HepG2 (cell line): ENCODE results near the gene CTXN1. TPM values are rescaled to one million over a fixed set of nuclear protein-coding genes. Genes with fewer than 3 reads are reported as not detected.

Experiments used
- ATAC-seq: fragments of 200-7000 bp; cut with Tn5 transposase; 3 replicates; pipeline ENCODE4 v1.9.1; 2020; ENCODE audit warnings: mild to moderate bottlenecking, moderate library complexity
- BruUV-seq: library from RNA; stranded (reverse); fragments of 400-500 nt; replicated peaks from 2 replicates; lab custom pipeline; 2021; lab: Mats Ljungman, UMichigan
- CTCF ChIA-PET: fragments of 300-600 bp; formaldehyde crosslinking; extraction: SDS; loops from one replicate; lab custom pipeline; 2021; ENCODE audit warnings: low total read pairs, inconsistent platforms, low intra/inter-chr PET ratio; lab: Yijun Ruan, JAX
- POLR2A ChIA-PET: fragments of 350-600 bp; sonication (Branson Sonifier 250); formaldehyde crosslinking; loops from one replicate; lab custom pipeline; 2020; ENCODE audit warnings: antibody characterized with exemption, inconsistent platforms; lab: Yijun Ruan, JAX
- DNase-seq: peaks from one replicate; pipeline ENCODE4 v3.0.0-alpha.2; 2015; ENCODE audit warnings: low spot score
- FAIRE-seq: peaks from 3 replicates; lab custom pipeline; 2011; peaks lifted over from hg19 to GRCh38; lab: Jason Lieb, UNC
- H2AFZ ChIP-seq: one replicate; pipeline ENCODE4 v1.6.1; 2011; ENCODE audit warnings: low read length, inconsistent platforms
- H3K27ac ChIP-seq: fragments of 300-600 bp; 3 replicates; pipeline ENCODE4 v1.8.0; 2011; ENCODE audit warnings: mixed run types, mild to moderate bottlenecking, mixed read lengths, low read length, inconsistent platforms; ENCODE audit not compliant: insufficient read depth; ENCODE audit errors: extremely low read length
- H3K27me3 ChIP-seq, 2 experiments: fragments of 200-600 bp in 1 of 2; 2 replicates in 1 of 2; 3 replicates in 1 of 2; pipeline versions ENCODE4 v1.6.0 to v1.8.0; 2011; ENCODE audit warnings: low read length in 2 of 2, mild to moderate bottlenecking in 2 of 2, moderate library complexity in 2 of 2, inconsistent platforms in 1 of 2; ENCODE audit not compliant: insufficient read depth in 2 of 2, control insufficient read depth in 1 of 2
- H3K36me3 ChIP-seq, 2 experiments: fragments of 200-600 bp in 1 of 2; replicated peaks in 1 of 2; 2 replicates in 1 of 2; 3 replicates in 1 of 2; pipeline versions ENCODE4 v1.5.1 to v1.8.0; 2011; ENCODE audit warnings: low read length in 2 of 2, inconsistent platforms in 1 of 2; ENCODE audit not compliant: insufficient read depth in 2 of 2, control insufficient read depth in 1 of 2
- H3K4me1 ChIP-seq: 2 replicates; pipeline ENCODE4 v1.5.1; 2012; ENCODE audit warnings: low read length, inconsistent platforms; ENCODE audit not compliant: insufficient read depth
- H3K4me2 ChIP-seq: 2 replicates; pipeline ENCODE4 v1.6.0; 2011; ENCODE audit warnings: low read depth, low read length, inconsistent platforms
- H3K4me3 ChIP-seq, 3 experiments: fragments of 200-600 bp in 1 of 3; sonication (generic), shearing (Covaris generic) in 1 of 3; replicated peaks in 1 of 3; 2 replicates each; pipeline ENCODE4 v1.5.1; 2011 to 2016; ENCODE audit warnings: low read length in 3 of 3, inconsistent platforms in 2 of 3, low read depth in 2 of 3, mild to moderate bottlenecking in 2 of 3, control low read depth in 1 of 3, mixed read lengths in 1 of 3; ENCODE audit not compliant: insufficient read depth in 1 of 3
- H3K79me2 ChIP-seq: one replicate; pipeline ENCODE4 v1.6.1; 2011; ENCODE audit warnings: low read length, inconsistent platforms; ENCODE audit not compliant: insufficient read depth
- H3K9ac ChIP-seq: 2 replicates; pipeline ENCODE4 v1.6.0; 2011; ENCODE audit warnings: mild to moderate bottlenecking, low read depth, low read length, inconsistent platforms; ENCODE audit not compliant: insufficient read depth
- H3K9me3 ChIP-seq: 2 replicates; pipeline ENCODE4 v1.5.1; 2012; ENCODE audit warnings: mild to moderate bottlenecking, low read length
- H4K20me1 ChIP-seq: 2 replicates; pipeline ENCODE4 v1.6.0; 2011; ENCODE audit warnings: inconsistent platforms, mild to moderate bottlenecking, low read length, moderate library complexity; ENCODE audit not compliant: insufficient read depth
- CEBPG ChIP-seq: IDR thresholded peaks from 2 replicates; pipeline ENCODE4 v1.6.1; 2016
- ELF3 ChIP-seq: IDR thresholded peaks from 2 replicates; pipeline ENCODE4 v1.6.1; 2016; ENCODE audit warnings: missing genetic modification reagents, missing compliant biosample characterization
- ETV5 ChIP-seq: IDR thresholded peaks from 2 replicates; pipeline ENCODE4 v1.6.1; 2018; ENCODE audit warnings: missing biosample characterization, missing genetic modification reagents, inconsistent platforms, borderline replicate concordance
- FOSL1 ChIP-seq: sonication (generic); formaldehyde crosslinking; IDR thresholded peaks from 2 replicates; pipeline ENCODE4 v1.9.0; 2021; ENCODE audit warnings: missing genetic modification reagents, borderline replicate concordance
- KAT2B ChIP-seq: fragments of 150-350 bp; IDR thresholded peaks from 2 replicates; pipeline ENCODE4 v1.6.1; 2014; ENCODE audit warnings: low read depth, low read length, borderline replicate concordance
- SMAD3 ChIP-seq: sonication (generic); formaldehyde crosslinking; IDR thresholded peaks from 2 replicates; pipeline ENCODE4 v1.4.0; 2020; ENCODE audit warnings: missing genetic modification reagents
- SRY ChIP-seq: sonication (generic); formaldehyde crosslinking; IDR thresholded peaks from 2 replicates; pipeline ENCODE4 v1.8.0; 2022; ENCODE audit warnings: mild to moderate bottlenecking, missing genetic modification reagents
- TCF12 ChIP-seq, 2 experiments: fragments of 450-650 bp in 1 of 2; sonication (generic) in 1 of 2; formaldehyde crosslinking in 1 of 2; IDR thresholded peaks; 2 replicates each; pipeline versions ENCODE4 v1.6.1 to v1.8.0; 2017 to 2022; ENCODE audit warnings: antibody characterized with exemption in 1 of 2, mild to moderate bottlenecking in 1 of 2, missing genetic modification reagents in 1 of 2, moderate library complexity in 1 of 2
- ZGPAT ChIP-seq: IDR thresholded peaks from 2 replicates; pipeline ENCODE4 v1.6.1; 2016; ENCODE audit warnings: mild to moderate bottlenecking
- ZNF550 ChIP-seq: sonication (generic); formaldehyde crosslinking; IDR thresholded peaks from 2 replicates; pipeline ENCODE4 v1.4.0; 2020; ENCODE audit warnings: mild to moderate bottlenecking, missing genetic modification reagents, borderline replicate concordance
- ZNF567 ChIP-seq: sonication (generic); formaldehyde crosslinking; IDR thresholded peaks from 2 replicates; pipeline ENCODE4 v1.8.1; 2023; ENCODE audit warnings: mild to moderate bottlenecking, missing genetic modification reagents, borderline replicate concordance
- ZNF569 ChIP-seq: sonication (generic); formaldehyde crosslinking; IDR thresholded peaks from 2 replicates; pipeline ENCODE4 v1.5.0; 2020; ENCODE audit warnings: mild to moderate bottlenecking, missing genetic modification reagents, moderate library complexity, borderline replicate concordance
- ZNF572 ChIP-seq: sonication (generic); formaldehyde crosslinking; IDR thresholded peaks from 2 replicates; pipeline ENCODE4 v1.5.1; 2020; ENCODE audit warnings: mild to moderate bottlenecking, missing genetic modification reagents
- ZNF576 ChIP-seq: sonication (generic); formaldehyde crosslinking; IDR thresholded peaks from 2 replicates; pipeline ENCODE4 v1.4.0; 2020; ENCODE audit warnings: mild to moderate bottlenecking, missing genetic modification reagents
- ZNF589 ChIP-seq: sonication (generic); formaldehyde crosslinking; conservative IDR thresholded peaks from 2 replicates; pipeline ENCODE4 v1.8.0; 2022; ENCODE audit warnings: mild to moderate bottlenecking, moderate library complexity, missing genetic modification reagents
- ZNF768 ChIP-seq: sonication (generic); formaldehyde crosslinking; IDR thresholded peaks from 2 replicates; pipeline ENCODE4 v1.4.0; 2020; ENCODE audit warnings: missing genetic modification reagents
- ZNF784 ChIP-seq: sonication (generic); formaldehyde crosslinking; IDR thresholded peaks from 2 replicates; pipeline ENCODE4 v1.5.1; 2020; ENCODE audit warnings: missing genetic modification reagents, mild to moderate bottlenecking, borderline replicate concordance
- ZNF790 ChIP-seq: sonication (generic); formaldehyde crosslinking; IDR thresholded peaks from 2 replicates; pipeline ENCODE4 v1.8.0; 2022; ENCODE audit warnings: missing genetic modification reagents, mild to moderate bottlenecking, borderline replicate concordance
- WGBS: methylation state at CpG from one replicate; pipeline ENCODE4 v1.1.6; 2017; ENCODE audit warnings: low lambda C conversion rate; 5-methylcytosine and 5-hydroxymethylcytosine counted together
- in situ Hi-C: cut with HindIII; loops from 2 replicates; pipeline ENCODE4 v1.10.0; 2017; ENCODE audit warnings: low pct_unique_long_range_greater_than_20kb; ENCODE audit not compliant: extremely low pct_ligation_motif_present
- intact Hi-C: fragments of 100-400 bp; cut with micrococcal nuclease; formaldehyde crosslinking; loops from one replicate; pipeline ENCODE4 v1.10.0; 2022; ENCODE audit not compliant: unreplicated experiment
- polyA plus RNA-seq, 8 experiments: library from polyadenylated mRNA; depleted of rRNA in 3 of 8; stranded (reverse) in 7 of 8; unstranded in 1 of 8; fragments of >200 nt; fragmentation: Illumina TruSeq in 4 of 8; extraction: Trizol in 4 of 8; gene quantifications; 2 replicates each; pipeline versions ENCODE4 v1.2.1 to v1.2.3, GENCODE V29; 2011 to 2016; ENCODE audit warnings: low read depth in 4 of 8, missing spikeins in 1 of 8, mixed read lengths in 1 of 8; ENCODE audit not compliant: insufficient read depth in 1 of 8
- total RNA-seq, 5 experiments: library from RNA; depleted of rRNA; stranded (reverse); fragments of >200 nt; fragmentation: Illumina TruSeq; extraction: Trizol; gene quantifications; 2 replicates each; pipeline ENCODE4 v1.2.3, GENCODE V29; 2016; ENCODE audit warnings: low read depth in 1 of 5

Gene CTXN1
- total and polyA plus RNA-seq, 2 of the 13 experiments (the other 11 are each of a cell fraction or from before 2014, with no cell fraction given): 0.11 TPM; not detected in 1

- ATAC-seq (peak; percentile 5; the same call in 2 of the 3 replicates), FAIRE-seq (no peak), DNase-seq (no peak)
- peak overlapping the region; percentile 71 for H3K27ac ChIP-seq
- peaks cover 6 to 17% of the 10 kb centered on the region in 2 experiments; a peak in 2 of 5 replicates for H3K36me3 ChIP-seq
- in situ Hi-C loops (no loop called here), intact Hi-C loops (no loop called here)
- 24% methylated on average over 18 of the region's 68 CpGs for WGBS
- CTCF ChIA-PET: interaction anchor here (1.4 to 2.0 kb wide), 2 partner anchors 34 to 51 kb away, joined by 5 to 8 read pairs; no protein-coding TSS in a partner anchor
- no peaks in the 10 kb centered on the region; a peak in 1 of 5 replicates for H3K27me3 ChIP-seq
- peaks cover 29% of the 10 kb centered on the region for H3K79me2 ChIP-seq
- peaks cover 43% of the 10 kb centered on the region for H3K4me1 ChIP-seq
- BruUV-seq: no TSS peak
- H4K20me1 ChIP-seq: peaks cover 13% of the 10 kb centered on the region; the same call in 1 of the 2 replicates
- H3K4me3 ChIP-seq: peak overlapping the region; percentile 90 to 100 (median 95)
- no peak overlapping the region for H2AFZ ChIP-seq
- no peaks in the 10 kb centered on the region for H3K9me3 ChIP-seq
- peak overlapping the region; percentile 99 for H3K4me2 ChIP-seq
- peak overlapping the region; percentile 81 for H3K9ac ChIP-seq
- POLR2A ChIA-PET: interaction anchor here (0.9 to 4.9 kb wide), 13 partner anchors 9 to 97 kb away, joined by 3 to 83 read pairs (median 5); partner anchors contain the start of genes LRRC8E, SNAPC2 and TIMM44
- no peak for TF ChIP-seq ZNF569 (CRISPR knock-in tag)
- TF ChIP-seq CEBPG (CRISPR knock-in tag): no peak
- peak; percentile 58; the same call in 1 of the 2 replicates for TF ChIP-seq ZNF572 (CRISPR knock-in tag)
- no peak for TF ChIP-seq ZNF550 (CRISPR knock-in tag)
- 0 out of 2 replicates have a peak, but pooled peaks have one; percentile 20 for TF ChIP-seq ZNF784 (CRISPR knock-in tag)
- no peak for TF ChIP-seq ZNF589 (CRISPR knock-in tag)
- TF ChIP-seq ZNF567 (CRISPR knock-in tag): 0 out of 2 replicates have a peak, but pooled peaks have one; percentile 70
- 0 out of 2 replicates have a peak, but pooled peaks have one; percentile 32 for TF ChIP-seq ETV5
- TF ChIP-seq TCF12 (IDR thresholded peaks at IDR 0.05): no peak
- peak; percentile 57; the same call in 1 of the 2 replicates for TF ChIP-seq TCF12 (CRISPR knock-in tag; IDR thresholded peaks at IDR 0.05)
- TF ChIP-seq ELF3: no peak
- 0 out of 2 replicates have a peak, but pooled peaks have one; percentile 13 for TF ChIP-seq ZNF768 (CRISPR knock-in tag)
- TF ChIP-seq ZNF576 (CRISPR knock-in tag): no peak
- no peak for TF ChIP-seq FOSL1 (CRISPR knock-in tag)
- 0 out of 2 replicates have a peak, but pooled peaks have one; percentile 13 for TF ChIP-seq ZGPAT (CRISPR knock-in tag)
- 0 out of 2 replicates have a peak, but pooled peaks have one; percentile 60 for TF ChIP-seq ZNF790 (CRISPR knock-in tag)
- no peak for TF ChIP-seq KAT2B
- TF ChIP-seq SRY (CRISPR knock-in tag): 0 out of 2 replicates have a peak, but pooled peaks have one; percentile 7
- TF ChIP-seq SMAD3 (CRISPR knock-in tag): no peak
These were observed 21.6 kb downstream of the CTXN1 start for GRCh38 chr19:7904074-7905020.
